Activated CD4-positive, alpha-beta T cell treated with anti-CD3 and anti-CD28 coated beads for 24 hours (primary cell): ENCODE measurements around the gene NCOA7.
"Not testable (repeated sequence)": the region's sequence is repeated elsewhere in the genome, so short reads cannot be mapped to it uniquely, and the experiment has no call there.

Experiments
- DNase-seq, 2 donors: peaks; one replicate each; pipeline ENCODE4 v3.0.0-alpha.2; 2020; ENCODE audit warnings: low read depth in 2 of 2

Gene NCOA7

DNA sequence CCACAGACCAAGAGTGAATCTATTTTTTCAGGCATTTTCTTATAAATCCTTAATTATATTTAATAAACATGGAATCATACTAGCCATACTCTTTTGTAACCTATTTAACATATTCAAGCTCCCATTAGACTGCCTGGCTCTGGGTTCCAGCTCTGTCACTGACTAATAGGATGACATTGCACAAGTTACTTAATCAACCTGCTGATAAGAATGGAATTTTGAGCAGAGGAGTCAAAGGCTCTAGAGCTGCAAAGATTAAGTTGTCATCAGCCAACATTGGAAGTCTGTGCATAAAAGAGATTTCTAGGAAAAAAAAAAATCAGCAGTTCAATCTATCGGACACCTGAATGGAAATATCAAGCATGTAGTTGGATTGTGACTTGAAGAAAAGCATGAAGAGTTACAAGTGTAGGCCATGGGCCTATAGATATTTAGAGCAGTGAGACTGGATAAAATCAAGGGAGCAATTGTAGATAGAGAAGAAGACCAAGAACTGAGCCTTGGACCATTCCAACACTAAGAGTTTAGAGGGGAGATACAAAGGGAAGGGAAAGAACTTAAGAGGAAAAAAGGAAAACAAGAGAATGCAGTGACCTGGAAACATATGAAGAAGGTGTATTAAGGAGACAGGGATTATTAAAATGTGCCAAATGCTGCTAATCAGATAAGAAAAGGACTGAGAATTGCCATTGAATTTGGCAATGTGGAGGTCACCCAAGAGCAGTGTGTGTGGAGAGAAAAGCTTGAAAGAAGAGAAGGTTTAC lies 154.8 kb downstream of the NCOA7 start:
- no peak for DNase-seq

DNA sequence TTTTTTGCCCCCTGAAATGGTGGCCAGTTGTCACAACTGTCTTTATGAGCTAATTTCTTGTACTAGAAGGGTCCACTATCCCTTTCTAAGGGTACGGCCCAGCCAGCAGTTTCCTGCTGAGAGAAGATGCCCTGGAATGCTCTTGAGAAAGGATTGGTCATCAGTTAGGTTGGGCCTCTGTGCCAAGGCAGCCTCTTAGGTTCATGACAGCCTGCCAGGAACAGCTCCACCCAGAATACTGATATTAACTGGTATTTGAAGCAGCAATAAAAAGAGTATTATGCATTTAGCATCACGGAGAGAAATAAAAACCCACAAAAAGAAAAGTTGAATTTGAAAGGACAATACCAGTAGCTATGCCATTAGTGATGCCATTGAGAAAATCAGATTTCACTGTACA lies 156.9 kb downstream of the NCOA7 start:
- DNase-seq, result no peak

- no peak for DNase-seq
These were observed 157.7 kb downstream of the NCOA7 start for GRCh38 chr6:125948455-125948854.

DNA sequence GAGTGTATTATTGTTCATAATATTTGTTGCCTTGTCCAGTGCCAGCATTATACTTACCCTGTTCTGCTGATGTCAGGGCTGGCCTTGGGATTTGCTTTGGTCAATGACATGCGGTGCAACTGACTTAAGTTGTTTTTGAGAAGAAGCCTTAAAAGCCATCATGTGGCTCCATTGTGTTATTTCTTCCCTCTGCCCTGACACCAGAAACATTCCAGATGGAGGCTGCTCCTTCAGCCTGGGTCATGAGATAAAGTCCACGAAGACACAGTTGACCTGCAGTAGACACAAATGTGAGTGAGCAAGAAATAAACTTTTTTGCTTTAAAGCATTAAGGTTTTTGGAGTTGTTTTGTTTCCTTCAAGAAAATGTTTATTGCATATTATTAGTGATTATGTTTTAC lies 158.3 kb downstream of the NCOA7 start:
- DNase-seq, result no peak

DNA sequence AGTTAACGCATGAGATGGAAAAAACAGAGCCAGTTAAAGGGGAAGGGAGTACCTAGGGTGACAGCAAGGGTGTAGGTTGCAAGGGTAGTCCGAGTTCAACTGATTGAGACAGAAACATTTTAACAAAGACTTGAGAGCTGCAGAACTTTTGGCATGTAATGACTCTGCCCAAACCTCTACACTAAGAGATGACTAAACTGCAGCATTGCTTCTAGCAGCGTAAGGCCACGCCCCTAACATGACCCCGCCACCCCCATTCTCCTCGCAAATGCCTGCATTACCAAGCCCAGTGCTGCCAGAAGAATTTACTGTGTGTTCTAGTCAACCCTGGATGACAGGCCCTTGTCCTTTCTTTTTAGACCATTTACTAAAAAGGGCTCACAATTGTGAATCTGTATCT lies 159.5 kb downstream of the NCOA7 start:
- DNase-seq, result no peak

- not testable (repeated sequence) for DNase-seq
These were observed 160.0 kb downstream of the NCOA7 start for GRCh38 chr6:125950716-125951115.

- DNase-seq, result no peak
These were observed 160.6 kb downstream of the NCOA7 start for GRCh38 chr6:125951323-125951722.

DNA sequence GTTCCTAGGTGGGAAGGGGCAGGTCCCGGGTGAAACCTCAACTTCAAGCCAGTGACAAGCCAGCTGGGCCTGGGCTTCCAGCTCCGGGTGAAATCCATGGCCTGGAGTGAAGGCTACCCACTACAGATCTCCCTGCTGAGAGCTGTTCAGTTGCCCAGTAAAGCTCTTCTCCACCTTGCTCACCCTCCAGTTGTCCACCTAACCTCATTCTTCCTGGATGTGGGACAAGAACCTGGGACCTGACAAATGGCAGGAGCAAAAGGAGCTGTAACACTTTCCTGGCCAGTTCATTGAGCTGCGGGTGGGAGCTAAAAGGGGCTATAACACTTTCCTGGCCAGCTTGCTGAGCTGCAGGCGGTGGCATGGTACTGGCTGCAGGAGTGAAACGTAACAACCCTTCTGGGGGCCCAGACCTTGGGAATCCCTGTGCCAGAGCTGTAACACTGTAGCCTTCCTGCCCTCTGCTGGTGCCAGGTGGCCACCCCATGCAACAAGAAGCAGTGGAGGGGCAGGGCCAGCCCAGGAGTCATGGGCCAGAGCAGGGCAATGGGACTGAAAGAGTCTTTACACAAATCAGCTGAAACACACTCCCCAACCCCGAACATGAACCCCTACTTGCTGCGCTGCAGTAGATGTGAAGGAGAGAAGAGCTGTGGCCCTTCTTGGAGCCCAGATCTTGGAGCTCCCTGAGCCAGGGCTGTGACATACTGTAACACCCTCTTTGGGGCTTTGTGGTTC lies 162.2 kb downstream of the NCOA7 start:
- peak in 1 of 2 donors; percentile 11 for DNase-seq

- DNase-seq, result no peak
These were observed 162.7 kb downstream of the NCOA7 start for GRCh38 chr6:125953502-125953875.

DNA sequence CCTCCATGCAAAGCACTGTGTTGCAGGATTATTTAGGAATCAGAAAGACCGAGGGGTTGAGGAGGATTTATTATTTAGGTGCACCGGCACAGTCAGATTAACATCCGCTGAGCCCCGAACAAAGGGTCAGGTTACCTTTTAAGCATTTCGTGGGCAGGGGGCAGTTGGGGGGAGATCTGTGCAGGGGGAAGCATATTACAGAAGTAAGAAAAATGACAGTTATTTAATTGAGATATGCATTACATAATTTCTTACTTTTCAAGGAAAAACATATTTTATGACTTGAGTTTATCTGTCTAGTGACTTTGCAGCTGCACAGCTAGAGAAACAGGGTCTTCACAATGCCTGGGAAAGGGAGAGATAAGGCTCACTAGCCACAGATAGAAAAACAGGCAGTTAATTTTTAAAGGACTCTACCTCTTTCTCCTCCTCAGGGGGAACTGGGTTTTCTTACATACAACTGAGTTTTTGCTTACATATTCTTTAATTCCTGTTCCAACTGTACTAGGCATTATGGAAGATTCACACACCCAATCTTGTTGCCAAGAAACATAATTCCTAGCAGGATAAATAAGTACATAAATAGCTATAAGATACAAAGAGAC lies 164.1 kb downstream of the NCOA7 start:
- DNase-seq, result no peak

DNA sequence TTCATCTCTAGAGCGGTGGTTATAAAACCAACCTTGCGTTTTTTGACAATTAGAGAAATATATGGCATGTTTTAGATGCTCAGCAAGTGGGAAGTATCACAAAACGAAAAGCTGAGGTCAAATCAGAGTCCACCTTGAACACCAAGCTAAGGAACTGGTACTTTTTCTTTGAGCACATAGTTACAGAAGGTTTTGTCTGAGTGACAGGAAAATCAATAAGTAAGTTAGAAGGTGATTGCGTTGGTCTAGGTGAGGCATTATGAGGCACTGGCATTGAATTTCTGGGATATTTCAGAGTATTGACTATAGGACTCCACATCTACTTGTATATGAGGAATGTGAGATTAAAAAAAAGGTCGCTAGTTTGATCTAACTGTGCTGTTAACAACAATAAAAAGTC lies 165.2 kb downstream of the NCOA7 start:
- DNase-seq, result no peak

DNA sequence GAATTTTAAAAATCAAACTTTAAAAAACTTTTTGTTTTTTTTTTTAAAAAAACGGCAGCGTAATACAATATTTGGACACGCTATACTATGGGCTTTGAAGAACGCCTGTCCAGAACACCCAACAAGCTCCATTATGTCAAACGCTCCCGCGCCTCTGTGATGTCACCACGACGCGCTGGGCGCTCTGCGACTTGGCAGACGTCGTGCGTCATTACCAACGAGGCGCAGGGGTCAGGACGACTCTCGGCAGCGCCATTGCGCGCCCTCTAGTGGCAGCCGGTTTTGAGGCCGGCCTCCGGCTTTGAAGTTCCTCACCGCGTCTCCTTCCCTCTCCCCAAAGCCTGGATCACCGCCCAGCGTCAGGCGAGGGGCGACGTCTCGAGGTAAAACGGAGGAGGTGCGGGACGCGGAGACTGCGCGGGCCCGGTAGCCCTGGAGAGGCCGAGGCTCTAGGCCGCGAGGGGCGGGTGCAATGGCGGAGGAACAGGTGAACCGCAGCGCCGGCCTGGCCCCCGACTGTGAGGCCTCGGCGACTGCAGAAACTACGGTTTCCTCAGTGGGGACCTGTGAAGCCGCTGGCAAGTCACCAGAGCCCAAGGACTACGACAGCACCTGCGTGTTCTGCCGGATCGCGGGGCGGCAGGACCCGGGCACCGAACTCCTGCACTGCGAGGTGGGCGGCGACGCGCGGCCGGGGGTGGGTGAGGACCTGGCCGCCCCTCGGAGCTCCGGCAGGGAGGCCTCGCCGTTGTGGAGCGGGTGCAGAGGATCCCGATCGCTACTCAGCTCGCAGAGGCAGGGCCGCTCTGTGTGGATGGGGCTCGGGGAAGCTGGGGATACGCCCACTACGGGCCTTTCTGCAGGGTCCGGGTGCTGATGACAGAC lies 166.0 kb downstream of the NCOA7 start, which contains the start of gene HINT3:
Gene HINT3 (plus strand): TSS at position 265 of the 885 bp plus-strand sequence. CDS start 208 bp downstream, at position 473.
- DNase-seq, result peak; percentile 99

DNA sequence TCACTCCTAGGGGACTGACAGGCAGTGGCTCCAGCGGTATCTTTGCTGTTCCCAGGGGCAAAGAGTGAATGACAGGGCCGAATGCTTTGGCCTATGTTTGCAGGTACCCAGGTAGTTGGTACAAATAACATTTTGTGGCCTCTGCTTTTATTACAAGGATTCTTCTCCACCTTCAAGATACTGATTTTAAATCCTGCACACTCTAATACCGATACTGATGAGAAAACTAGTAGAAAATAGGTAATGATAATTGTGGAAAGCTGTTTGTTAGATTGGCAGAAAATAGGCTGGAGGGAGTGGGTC lies 166.6 kb downstream of the NCOA7 start:
- DNase-seq, result no peak

- no peak for DNase-seq
These were observed 167.1 kb downstream of the NCOA7 start for GRCh38 chr6:125957845-125958244.

DNA sequence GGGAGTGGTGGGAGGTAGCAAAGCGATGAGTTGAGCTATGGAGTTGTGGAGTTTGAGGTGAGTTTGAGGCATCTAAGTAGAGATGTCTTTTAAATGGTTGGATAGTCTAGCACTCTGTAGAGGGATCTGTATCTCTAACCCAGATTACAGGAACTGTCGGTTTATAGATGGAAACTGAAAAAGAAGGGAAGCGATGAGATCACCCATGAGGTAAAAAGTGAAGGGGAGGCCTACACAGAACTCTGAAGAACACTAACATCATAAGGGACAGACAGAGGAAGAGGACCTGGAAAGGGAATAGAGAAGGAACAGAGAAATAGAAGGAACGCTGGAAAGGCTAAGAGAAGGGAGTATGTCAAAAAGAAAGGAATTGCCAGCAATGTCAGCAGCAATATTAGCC lies 168.3 kb downstream of the NCOA7 start:
- no peak for DNase-seq

GRCh38 chr6:125961117-125961516 lies 170.4 kb downstream of the NCOA7 start:
- DNase-seq, result no peak

DNA sequence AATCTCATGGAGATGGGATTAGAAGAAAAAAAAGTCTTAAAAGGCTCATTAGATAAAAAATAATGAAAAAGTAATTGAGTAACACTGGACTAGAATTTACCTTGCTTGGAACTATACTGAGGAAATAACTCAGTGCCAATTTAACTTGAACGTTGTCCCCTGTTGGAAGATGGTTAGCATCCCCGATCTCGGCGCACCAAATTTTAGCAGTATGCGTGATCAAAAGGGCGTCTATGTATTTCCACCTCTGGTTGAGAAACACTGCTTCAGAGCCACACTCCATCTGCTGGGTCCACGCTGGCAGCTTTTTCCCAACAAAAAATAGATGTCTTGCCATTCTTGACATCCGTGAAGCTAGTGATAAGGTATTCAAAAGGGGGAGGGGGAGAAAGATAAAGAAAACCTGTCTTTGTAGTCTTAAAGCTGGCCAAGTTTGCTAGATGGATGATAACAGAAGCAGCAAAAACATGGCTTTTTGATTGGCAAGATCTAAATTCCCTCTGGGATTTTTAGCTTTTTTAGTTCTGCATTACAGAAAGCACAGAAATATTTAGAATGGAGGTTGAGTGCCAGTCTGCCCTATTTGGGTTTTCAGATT lies 172.2 kb downstream of the NCOA7 start:
- DNase-seq, result no peak

DNA sequence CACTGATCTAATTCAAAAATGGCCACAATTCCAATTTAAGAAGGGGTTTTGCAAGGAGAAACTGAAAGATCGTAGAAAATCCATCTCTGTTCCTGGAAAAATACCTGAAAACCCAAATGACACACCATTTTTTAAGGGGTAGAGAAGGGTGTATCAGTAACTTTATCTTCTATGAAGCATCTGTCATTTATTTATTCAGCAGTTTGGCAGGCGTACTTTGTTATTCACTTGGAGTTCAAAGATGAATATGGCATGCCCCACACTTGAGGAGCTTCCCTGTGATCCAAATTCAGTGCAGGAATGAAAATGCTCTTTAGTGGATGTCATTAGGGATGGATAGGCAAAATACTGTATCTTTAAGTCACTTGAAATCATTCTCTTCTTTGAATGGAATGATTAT lies 173.1 kb downstream of the NCOA7 start:
- DNase-seq, result no peak

DNA sequence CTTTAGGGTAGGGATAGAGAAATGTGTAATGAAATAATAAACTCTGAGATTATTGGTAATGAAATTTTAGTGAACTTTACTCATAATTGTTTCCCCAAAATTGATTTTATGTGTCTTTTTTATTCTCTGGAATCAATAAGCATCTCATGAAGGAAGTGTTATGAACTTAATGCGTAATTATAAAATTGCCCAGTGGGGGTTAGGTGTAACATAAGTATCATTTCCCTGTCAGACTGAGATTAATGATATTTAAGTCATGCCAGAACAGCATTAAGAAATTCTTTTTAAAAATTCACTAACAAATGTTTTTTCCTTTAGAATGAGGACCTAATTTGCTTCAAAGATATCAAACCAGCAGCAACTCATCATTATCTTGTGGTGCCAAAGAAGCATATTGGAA lies 175.8 kb downstream of the NCOA7 start:
- DNase-seq, result no peak

GRCh38 chr6:125968493-125968892 lies 177.7 kb downstream of the NCOA7 start:
- no peak for DNase-seq

- DNase-seq, result no peak
These were observed 180.0 kb downstream of the NCOA7 start for GRCh38 chr6:125970760-125971159.

DNA sequence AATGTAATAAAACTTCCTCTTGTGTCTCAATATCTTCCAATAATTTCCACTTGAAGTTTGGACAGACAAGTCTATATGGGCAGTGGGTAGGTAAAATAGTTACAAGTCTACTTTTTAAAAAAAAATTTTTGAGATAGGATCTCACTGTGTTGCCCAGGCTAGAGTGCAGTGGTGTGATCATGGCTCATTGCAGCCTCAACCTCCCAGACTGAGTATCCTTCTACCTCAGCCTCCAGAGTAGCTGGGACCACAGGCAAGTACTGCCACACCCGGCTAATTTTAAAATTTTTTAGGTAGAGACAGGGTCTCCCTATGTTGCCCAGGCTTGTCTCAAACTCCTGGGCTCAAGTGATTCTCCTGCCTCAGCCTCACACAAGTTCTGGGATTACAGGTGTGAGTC lies 181.7 kb downstream of the NCOA7 start:
- DNase-seq, result not testable (repeated sequence)
